Measurements from ENCODE around the gene AVPI1.

GRCh38 chr10:97718178-97718577 lies 31.1 kb upstream of the AVPI1 start:
- TF ChIP-seq ZNF274 (IDR thresholded peaks at IDR 0.05; ENCODE audit: low read depth, low read length): no peak
- no peak for TF ChIP-seq YY1 (IDR thresholded peaks at IDR 0.05; ENCODE audit: insufficient read depth, insufficient read length)

All from NT2/D1 (cell line).